ACHN (cell line): ENCODE results near the gene DYNAP.

Experiments used
- DNase-seq: peaks from one replicate; pipeline ENCODE4 v3.0.0-alpha.2; 2015
- in situ Hi-C: cut with HindIII; loops from 2 replicates; pipeline ENCODE4 v1.10.0; 2017; ENCODE audit warnings: low sequenced_read_pairs, low pct_ligation_motif_present, low pct_unique_long_range_greater_than_20kb

DYNAP gene, protein sequence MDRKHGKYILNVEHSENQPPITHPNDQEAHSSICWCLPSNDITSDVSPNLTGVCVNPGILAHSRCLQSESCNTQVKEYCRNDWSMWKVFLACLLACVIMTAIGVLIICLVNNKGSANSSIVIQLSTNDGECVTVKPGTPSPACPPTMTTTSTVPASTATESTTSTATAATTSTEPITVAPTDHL

DNA sequence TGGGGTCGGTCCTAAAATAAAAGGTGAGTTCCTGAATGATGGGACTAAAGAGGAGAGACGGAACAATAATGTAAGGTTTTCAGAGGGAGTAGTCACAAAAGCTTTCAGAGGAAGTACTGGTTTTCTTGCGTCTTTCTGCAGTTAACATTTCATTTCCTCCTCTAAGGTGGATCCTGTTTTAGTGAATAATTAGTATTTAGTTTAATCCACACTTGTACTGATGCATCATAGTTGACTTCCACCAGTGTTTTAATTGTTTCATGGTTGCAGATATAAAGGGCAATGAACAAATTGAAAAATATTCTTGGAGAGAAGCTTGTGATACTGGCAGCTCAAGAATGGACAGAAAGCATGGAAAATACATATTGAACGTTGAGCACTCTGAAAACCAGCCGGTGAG, at the start of gene DYNAP:
Gene DYNAP (plus strand): TSS at position 301 of the 400 bp plus-strand sequence. CDS start 38 bp downstream, at position 339.
- DNase-seq = no peak
- in situ Hi-C loops = no loop called here

DNA sequence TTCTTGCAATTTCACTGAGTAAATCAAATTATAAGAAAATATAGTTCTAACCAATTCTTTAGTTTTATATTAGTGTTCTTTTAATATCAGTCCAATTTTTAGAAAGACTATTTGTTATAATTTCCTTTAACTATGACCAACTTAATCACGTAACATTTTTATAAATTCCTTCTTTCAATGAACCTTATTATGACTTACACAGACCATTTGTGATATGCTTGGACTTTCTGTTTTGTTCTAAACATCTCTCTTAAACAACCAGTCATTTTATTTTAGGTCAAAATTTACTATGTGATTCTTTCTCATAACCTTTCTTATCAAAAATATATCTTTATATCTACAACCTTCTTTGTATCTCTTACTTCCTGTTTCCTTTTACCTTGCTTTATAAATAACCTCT, 39.5 kb upstream of the DYNAP start:
- in situ Hi-C loops = no loop called here
- DNase-seq = peak; percentile 4

DNA sequence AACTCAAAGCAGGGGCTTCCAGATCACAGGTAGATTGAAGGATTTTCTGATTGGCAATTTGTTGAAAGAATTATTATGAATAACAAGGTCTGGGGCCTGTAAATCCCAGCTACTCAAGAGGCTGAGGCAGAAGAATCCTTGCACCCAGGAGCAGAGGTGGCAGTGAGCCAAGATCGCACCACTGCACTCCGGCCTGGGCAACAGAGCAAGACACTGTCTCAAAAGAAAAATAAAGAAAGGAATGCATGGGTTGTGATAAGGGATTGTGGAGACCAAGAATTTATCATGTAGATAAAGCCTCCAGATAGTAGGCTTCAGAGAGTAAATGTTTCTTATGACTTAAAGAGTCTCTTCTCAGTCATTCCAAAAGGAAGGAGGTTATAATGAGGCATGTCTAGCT, 35.8 kb upstream of the DYNAP start:
- DNase-seq = no peak
- in situ Hi-C loops = no loop called here

DNA sequence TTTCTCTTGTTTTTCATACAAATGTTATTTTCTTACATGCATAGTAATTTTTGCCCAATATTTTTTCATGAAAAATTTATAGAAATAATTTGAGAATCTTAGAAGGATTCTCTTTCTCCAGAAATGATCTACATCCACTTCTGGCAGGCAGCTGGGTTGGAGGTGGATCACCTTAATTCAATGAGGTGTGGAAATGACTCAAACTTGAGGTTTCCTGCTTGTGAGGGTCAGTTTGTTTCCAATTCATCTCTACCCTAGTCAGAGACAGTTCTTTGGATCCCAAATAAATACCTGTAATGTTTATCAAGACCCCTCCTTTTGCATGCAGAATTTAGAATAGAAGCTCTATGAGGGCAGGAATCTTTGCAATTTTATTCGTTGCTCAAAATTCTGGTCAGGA, 35.0 kb upstream of the DYNAP start:
- no peak for DNase-seq
- in situ Hi-C loops = no loop called here

DNA sequence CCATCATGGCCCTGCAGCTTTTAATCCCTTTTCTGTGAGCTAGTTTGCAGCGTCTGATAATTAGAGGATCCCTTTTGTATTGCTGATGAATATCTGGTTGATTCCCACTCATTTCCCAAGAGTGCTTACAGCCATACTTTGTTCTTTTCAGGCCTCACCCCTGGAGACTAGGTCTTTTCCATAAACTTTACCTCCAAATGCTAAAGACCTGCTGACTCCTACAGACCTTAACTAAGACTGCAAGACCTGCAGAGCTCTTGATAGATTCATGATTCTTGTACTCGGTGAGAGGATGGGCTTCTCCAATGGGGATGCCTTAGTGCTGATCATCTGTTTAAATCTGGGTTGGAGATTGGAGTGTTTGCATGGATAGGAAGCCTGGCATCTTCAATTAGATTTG, 33.1 kb upstream of the DYNAP start:
- DNase-seq = no peak
- in situ Hi-C loops = no loop called here

DNA sequence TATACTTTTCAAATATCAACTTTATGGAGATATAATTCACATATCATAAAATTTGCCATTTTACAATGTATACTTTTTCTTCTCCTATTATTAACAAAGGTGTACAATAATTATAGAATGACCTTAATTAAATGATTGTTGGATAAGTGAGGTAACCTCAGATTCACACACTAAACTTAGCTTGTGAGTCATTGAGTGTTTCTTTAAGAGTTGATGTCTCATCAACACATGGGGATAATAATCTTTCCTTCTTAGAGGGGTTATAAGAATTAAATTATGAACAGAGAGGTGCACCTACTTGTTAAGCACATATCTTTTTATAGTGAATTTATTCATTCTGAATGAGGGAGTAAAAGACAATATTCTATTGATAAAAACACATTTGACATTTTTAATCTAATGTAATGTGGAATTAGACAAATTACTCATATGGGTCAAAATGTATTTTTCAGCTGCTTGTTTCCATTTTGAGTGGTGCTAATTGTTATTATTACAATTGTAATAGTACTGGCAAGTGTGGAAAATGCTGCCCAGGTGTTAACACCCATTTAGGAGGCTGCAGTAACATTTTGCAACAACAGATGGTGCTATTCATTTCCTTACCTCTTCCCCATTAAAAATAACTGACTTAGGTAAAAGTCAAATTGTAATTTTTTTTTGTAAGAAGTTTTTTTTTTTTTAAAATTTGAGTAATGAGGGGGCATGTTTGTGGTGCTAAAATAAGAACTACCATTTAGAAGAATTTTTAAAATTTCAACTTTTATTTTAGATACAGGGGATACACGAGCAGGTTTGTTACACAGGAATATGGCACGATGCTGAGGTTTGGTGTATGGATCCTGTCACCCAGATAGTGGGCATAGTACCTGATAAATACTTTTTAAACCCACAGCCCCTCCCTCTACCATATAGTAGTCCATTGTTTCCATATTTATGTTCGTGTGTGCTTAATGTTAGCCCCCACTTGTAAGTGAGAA, 32.1 kb upstream of the DYNAP start:
- peak; percentile 33 for DNase-seq
- in situ Hi-C loops = no loop called here

DNA sequence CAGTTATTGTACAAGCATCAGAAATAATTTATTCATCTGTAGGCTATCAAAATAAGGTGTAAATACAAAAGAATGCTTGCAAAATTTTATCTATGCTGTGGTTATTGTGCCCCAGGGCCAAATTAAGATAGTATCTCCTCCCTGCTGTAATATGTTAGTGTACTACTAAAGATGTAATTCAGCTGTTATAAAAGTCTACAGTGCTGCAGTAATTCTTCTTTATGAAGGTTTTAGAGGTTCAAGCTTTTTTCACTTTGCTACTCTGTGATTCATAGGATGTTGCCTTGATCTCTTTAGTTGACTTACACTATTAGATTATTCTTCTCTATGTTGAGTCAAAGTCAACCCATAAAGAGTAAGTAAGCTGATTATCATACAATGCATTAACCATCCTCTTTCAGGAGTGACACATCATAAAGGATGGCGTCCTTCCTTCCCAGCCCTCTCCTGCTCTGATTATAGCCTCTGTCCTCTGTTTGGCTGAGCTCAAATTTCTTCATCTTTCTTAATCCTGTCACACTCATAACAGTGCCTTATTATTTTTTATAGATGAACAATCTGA, 29.3 kb upstream of the DYNAP start:
- DNase-seq = no peak
- in situ Hi-C loops = no loop called here

DNA sequence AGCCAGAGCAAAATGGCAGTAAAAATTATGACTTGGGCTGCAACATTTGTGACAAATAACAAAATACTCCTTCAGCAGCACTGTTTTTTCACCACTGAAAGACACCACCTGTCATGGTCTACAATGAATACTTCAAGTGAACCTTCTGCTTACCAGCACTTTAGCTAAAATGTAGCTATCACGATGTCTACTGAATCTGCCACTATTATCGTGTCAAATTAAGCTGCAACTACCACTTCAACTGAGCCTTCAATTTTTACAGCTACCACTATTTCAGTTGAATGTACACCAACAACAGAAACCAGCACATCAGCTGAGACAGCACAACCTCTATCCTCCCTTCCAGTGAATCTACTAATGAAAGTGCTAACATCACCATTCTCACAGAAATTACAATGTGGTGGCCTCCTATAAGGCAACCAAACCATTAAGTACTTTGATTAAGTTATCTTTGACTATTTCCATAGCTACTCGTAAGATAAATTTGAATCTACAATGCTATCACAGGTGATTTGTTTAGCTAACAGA, 10.8 kb upstream of the DYNAP start:
- in situ Hi-C loops = no loop called here

DNA sequence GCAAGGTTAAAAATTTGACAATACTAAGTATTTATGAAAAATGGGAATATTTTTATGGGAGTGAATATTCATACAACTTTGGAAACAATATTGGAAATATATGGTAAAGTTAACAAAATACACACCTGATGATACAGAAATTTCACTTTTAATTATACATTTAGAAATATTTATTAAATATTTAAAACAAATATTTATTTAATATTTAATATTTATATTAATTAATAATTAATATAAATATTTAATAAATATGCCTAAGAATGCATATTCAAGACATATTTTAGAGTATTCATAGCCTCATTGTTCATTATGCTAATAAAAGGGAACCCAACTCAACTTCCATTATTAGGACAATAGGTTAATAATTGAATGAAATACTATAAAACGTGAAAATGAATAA, 7.0 kb upstream of the DYNAP start:
- DNase-seq = no peak
- in situ Hi-C loops = no loop called here

More for the DNA sequence above, 10.8 kb upstream of the DYNAP start:
- DNase-seq = no peak

DNA sequence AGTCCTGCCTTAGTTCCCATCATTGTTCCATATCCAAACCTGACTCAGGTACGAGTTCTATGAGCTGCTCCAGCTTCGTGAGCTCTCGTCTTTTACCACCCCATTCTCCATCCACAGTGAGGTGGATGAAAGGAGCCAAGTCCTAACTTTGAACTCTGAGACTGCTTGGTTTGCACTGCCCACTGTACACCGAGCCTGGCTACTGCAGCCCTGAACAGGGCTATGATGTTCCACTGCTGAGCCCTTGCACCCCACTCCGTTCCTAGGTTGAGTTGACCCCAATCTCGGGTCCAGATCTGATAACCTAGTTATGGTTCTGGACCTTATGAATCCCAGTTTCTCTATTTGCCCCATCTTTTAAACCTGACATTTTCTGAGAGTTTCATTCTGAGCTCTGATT, 5.3 kb upstream of the DYNAP start:
- no peak for DNase-seq
- in situ Hi-C loops = no loop called here

DNA sequence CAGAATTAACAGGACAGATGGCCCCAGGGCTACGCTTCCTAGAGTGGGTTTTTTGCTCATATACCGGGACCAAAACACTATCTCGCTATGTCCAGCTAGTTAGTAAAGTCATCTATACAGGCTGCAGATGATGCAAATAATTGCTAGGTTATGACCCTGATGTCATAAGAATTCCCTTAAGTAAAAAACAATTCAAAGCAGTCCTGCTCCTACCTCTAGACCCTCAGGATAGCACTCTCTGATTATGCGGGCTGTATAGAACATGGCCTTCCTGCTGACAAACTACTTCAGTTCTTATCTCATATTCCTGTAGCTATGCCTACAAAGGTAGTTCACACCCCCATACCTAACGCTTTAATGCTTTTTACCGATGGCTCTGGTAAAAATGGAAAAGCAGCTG, 13.2 kb downstream of the DYNAP start:
- no peak for DNase-seq
- in situ Hi-C loops = no loop called here

DNA sequence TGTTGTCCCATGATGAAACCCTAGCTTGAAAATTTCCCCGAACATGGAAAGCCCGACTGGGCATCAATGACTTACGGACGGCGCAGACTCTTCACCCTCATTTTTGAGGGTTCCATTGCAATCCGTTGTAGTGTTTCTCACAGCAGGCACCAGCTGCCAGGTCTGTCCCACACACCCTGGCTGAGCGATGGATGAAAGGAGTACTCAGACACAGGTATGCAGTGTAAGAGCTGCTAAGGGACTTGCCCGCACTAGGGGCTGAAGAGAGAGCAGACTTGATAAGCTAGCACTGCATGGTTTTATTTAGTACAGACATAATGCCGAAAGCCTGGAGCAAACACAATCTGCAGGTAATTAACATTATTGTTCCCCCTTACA, 15.8 kb downstream of the DYNAP start:
- DNase-seq = no peak
- in situ Hi-C loops = no loop called here

DNA sequence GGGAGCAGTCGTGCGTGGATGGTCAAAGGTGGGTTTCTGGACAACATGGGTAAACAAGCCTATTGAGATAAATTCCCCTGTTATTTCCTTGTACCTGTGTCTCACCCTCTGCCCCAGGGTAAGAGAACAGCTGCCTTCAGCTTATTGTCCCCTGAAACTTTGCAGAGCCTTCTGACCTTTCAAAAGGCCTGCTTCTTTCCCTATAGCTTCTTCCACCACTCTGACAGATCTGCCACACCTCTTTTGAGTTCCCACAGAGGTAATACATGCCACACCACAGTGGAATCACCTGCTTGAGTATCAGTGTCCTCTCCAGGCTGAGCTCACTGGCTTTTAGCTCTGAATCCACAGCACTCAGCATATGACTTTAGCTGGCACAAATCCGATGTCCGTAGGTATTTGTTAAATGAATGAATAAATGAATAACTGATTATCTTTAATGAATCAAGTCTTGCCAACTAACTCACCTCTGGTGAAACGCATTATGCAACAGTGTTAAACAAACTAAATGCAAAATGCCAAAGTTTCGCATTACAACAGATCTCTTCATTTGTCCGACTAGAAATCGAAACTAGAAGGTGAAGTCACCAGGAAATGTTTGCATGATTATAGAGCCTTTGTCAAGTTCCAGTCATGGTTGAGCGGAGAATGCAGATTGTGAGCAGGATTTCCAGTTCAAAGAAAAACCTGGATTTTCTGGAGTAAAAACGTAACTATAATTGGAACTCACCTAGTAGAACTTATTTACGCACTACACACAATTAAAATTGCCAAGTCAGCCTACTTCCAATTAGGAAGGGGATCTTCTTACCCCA, 16.4 kb downstream of the DYNAP start:
- in situ Hi-C loops = no loop called here
- DNase-seq = peak; percentile 69

DNA sequence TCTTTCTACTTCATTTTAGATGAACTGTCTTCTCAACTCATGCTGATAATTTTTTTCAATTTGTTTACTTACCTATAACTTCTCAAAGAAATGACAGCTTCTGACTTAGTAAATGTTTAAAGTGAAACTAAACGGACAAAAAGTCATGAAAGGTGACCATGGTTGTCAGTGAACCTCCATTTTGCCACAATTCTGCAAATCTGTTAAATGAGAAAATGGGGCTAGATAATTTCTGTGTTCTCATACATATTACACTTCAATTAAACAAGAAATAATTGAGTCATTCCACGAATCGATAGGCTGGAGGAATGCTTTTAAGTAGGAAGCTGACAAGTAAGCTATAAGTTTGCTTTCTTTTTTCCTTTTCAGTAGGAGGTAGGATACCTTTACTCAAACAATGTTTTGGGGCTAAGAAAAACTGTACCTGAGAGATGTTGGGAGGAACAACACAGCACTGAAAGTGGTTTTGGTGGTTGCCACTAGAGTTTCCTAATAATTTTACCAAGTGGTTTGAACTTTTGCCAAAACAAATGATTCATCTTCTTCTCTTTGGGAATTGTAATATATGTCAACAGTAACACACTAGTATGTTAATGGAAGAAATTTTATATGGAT, 17.1 kb downstream of the DYNAP start:
- in situ Hi-C loops = no loop called here
- peak; percentile 33 for DNase-seq

DNA sequence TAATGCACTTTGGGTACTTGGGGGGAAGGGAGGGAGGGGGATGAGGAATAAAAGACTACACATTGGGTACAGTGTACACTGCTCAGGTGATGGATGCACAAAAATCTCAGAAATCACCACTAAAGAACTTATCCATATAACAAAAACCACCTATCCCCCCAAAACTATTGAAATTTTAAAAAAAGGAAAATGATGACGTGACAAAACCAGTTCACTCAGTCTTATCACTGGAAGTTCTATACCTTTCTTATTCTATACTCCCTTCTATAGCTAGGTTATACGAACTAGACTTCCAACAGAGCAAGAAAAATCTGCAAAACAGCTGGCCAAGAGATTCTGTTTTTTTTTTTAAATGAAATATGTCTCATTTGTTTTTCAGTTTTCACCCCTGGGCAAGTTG, 20.8 kb downstream of the DYNAP start:
- in situ Hi-C loops = no loop called here

DNA sequence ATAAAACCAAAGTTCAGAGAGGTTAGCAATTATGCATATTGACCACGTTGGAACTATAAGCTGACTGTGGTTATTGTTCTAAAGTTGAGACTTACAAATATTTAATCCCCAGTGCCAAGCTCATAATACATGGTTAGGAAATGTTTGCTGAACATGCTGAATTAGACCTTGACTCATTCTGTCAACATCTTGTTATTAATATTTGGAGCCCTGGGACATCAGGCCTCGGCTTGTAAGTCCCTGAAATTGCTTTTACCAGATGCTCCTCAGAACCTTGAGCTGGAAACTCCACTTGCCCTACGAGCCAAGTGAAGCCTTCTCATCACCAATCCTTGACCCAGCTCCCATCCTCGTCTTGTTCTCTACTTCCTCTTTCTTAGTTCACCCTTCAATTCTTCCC, 21.2 kb downstream of the DYNAP start:
- no peak for DNase-seq
- in situ Hi-C loops = no loop called here

More for the DNA sequence above, 20.8 kb downstream of the DYNAP start:
- no peak for DNase-seq

DNA sequence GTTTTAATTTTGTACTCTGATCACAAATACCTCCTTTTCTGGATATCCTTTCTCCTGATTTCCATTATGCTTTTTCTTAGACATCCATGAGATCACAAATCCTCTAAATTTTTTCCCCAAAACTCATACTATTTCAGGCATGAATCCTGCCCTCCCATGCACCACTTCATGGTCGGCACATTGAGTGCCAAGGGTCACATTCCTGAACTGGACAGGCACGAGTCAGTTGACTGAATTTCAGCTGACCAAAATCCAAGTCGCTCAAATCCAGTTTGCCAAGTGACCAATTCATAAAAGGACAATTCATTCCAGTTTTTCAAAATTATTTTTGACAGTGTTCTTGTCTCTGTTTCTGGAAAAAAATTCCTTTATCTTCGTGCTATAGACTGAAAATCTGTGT, 22.1 kb downstream of the DYNAP start:
- no peak for DNase-seq
- in situ Hi-C loops = no loop called here

DNA sequence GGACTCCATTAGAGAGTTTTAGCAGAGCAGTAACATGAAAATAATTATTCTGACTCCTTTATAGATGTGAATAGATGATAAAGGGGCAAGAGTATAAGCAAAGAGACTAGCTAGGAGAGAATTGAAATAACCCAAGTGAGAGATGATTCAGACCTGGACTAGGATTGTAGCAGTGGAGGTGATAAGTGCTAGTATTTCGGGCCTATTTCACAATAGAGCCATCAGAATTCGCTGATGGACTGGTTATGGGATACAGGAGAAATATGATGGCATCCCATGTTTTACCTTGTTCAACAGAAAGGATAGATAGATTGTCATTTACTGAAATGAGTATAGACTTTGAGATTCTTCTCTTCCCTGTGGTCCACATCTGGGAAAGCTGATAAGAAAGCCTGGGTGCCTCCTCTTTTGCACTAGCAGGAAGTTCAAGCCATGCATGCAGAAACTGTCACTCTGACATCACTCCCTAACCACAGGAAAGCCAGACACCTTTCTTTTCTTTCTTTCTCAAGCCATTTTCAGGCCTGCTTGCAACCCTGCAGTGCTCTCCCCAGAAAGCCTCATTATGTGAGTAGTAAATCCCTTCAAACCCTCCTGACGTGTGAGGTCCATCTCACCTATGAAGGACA, 25.3 kb downstream of the DYNAP start:
- DNase-seq = no peak
- in situ Hi-C loops = no loop called here
